Cerebellar nuclear complex (tissue), 1 donor: ENCODE results near the gene SLC7A6.

Source experiments
- DNase-seq, 2 experiments: peaks; one replicate each; lab custom pipeline; 2025; lab: John Stamatoyannopoulos, UW

Gene SLC7A6

DNA sequence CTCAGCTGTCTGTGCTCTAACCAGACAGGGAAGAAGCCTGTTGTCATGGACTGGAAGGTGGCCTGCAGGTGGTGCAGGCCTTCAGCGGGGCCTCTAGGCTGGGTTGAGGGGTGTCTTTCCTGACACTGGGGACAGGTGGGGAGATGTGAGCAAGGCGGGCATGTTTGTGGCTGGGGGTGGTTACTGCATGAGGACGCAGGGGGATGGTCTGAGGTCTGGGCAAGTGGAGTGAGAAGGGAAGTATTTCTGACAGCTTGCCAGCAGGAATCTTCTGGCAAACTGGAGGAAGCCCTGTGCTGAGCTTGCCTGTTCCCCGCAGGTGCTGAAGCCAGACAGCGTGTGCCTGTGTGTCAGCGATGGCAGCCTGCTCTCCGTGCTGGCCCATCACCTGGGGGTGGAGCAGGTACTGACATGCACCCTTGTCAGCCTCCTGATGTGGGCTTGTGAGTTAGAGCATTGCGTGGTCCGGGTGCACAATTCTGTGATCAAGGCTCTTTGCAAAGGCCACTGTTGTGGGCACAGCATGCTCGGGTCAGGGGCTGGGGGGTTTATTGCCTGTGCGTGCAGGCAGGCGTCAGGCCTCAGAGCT lies 82.7 kb downstream of the SLC7A6 start:
- DNase-seq: no peak

DNA sequence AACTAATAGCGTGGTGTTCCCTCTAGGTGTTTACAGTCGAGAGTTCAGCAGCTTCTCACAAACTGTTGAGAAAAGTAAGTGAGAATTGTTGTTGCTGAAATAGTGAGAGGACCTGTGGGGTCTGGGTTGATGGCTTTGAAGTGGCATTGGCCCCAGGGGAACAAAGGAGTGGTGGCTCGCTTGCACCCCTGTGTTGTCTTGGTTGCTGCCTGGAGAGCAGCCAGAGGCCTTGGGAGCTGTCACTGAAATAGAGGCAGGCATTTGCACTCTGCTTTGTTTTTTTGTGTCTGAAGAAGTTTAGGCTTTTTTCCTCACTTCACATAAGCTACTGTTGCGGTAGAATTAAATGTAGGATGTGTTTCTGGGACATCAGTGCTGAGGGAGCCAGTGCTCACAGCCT lies 83.3 kb downstream of the SLC7A6 start:
- DNase-seq: no peak

GRCh38 chr16:68348639-68349445 lies 84.5 kb downstream of the SLC7A6 start:
- DNase-seq: no peak

DNA sequence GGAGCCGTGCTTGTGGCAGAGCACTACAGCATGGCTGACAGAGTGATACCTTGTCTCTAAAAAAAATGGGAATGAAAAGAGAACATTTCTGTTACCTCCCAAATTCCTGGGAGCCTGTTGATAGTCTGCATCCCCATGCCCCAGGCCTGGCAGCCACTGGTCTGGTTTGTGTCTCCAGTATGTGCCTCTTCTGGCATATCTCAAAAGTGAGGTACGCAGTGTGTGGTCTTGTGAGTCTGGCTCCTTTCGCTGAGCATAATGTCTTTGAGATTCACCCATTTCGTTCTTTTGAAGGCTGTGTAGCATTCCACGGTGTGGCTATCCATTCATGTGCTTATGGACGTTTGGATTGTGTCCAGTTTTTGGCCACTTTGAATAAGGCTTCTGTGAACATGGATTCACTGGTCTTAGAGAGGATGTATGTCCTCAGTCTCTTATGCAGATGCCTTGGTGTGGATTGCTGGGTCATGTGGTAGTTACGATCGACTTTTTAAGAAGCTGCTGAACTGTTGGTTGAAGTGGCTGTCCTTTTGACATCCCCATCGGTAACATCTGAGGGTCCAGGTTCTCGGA lies 85.6 kb downstream of the SLC7A6 start:
- DNase-seq: no peak

DNA sequence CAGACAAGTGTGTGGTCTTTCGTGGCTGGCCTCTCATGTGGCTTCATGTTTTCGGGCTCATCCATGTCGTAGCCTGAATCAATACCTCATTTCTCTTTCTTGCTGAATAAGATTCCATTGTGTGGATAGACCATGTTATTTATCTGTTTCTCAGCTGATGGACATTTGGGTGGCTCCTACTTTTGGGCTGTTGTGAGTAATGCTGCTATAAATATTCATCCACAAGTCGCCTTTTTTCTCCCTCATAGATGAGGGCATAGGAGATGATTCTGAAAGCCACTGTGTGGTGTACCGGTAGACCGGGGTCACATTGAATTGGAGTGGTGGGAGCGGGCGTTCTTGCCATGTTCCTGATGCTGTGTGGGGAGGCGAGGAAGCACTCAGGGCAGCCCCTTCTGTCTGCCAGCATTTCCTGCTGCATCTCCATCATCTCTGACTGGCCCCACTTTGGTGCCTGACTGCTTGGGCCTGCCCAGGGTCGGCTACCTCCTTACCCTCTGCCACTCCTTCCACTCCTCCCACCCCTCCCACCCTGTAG lies 86.6 kb downstream of the SLC7A6 start:
- DNase-seq: no peak
